GM23338 (cell line): ENCODE measurements around the gene CRYBB2. TPM values are rescaled to one million over a fixed set of nuclear protein-coding genes. Genes with fewer than 3 reads are reported as not detected.

Experiments
- ATAC-seq: fragments of 200-7000 bp; cut with Tn5 transposase; 3 replicates; pipeline ENCODE4 v1.9.1; 2020
- DNase-seq: peaks from one replicate; pipeline ENCODE4 v3.0.0-alpha.2; 2015; ENCODE audit warnings: low spot score
- H2AFZ ChIP-seq: fragments of 200-600 bp; sonication (generic); 2 replicates; pipeline ENCODE4 v1.8.0; 2016; ENCODE audit warnings: antibody characterized with exemption, mild to moderate bottlenecking, moderate library complexity
- H3F3A ChIP-seq: fragments of 200-600 bp; sonication (generic); replicated peaks from 2 replicates; pipeline ENCODE4 v1.8.0; 2017; ENCODE audit warnings: antibody characterized with exemption, mixed run types, low read depth
- H3K27ac ChIP-seq: fragments of 200-600 bp; sonication (generic); 2 replicates; pipeline ENCODE4 v1.6.1; 2016; ENCODE audit warnings: low read depth
- H3K27me3 ChIP-seq: fragments of 200-600 bp; sonication (generic); 2 replicates; pipeline ENCODE4 v1.8.0; 2016; ENCODE audit warnings: mild to moderate bottlenecking, mixed run types, moderate library complexity; ENCODE audit not compliant: insufficient read depth
- H3K36me3 ChIP-seq: fragments of 200-600 bp; sonication (generic); 2 replicates; pipeline ENCODE4 v1.8.0; 2016; ENCODE audit warnings: mild to moderate bottlenecking; ENCODE audit not compliant: insufficient read depth
- H3K4me1 ChIP-seq: fragments of 200-600 bp; sonication (generic); 2 replicates; pipeline ENCODE4 v1.8.0; 2016; ENCODE audit warnings: mild to moderate bottlenecking, moderate library complexity; ENCODE audit not compliant: insufficient read depth
- H3K4me2 ChIP-seq: fragments of 200-600 bp; sonication (generic); 2 replicates; pipeline ENCODE4 v1.7.1; 2017; ENCODE audit warnings: mixed run types
- H3K4me3 ChIP-seq: fragments of 200-600 bp; sonication (generic); 2 replicates; pipeline ENCODE4 v1.6.1; 2016; ENCODE audit warnings: mixed run types
- H3K79me2 ChIP-seq: fragments of 200-600 bp; sonication (generic); replicated peaks from 2 replicates; pipeline ENCODE4 v1.8.0; 2017; ENCODE audit warnings: mild to moderate bottlenecking; ENCODE audit not compliant: insufficient read depth
- H3K9me2 ChIP-seq: fragments of 200-600 bp; sonication (generic); 2 replicates; pipeline ENCODE4 v1.8.0; 2017; ENCODE audit not compliant: insufficient read depth
- H4K20me1 ChIP-seq: fragments of 200-600 bp; sonication (generic); replicated peaks from 2 replicates; pipeline ENCODE4 v1.8.0; 2017; ENCODE audit warnings: mild to moderate bottlenecking; ENCODE audit not compliant: insufficient read depth
- H3K27ac Mint-ChIP-seq: 2 replicates; pipeline ENCODE4 v1.8.0; 2020; ENCODE audit warnings: inconsistent platforms, mild to moderate bottlenecking, moderate library complexity, mixed read lengths
- H3K27me3 Mint-ChIP-seq: 3 replicates; pipeline ENCODE4 v1.8.0; 2022; ENCODE audit warnings: low read depth, mild to moderate bottlenecking, moderate library complexity, mixed read lengths, inconsistent platforms; ENCODE audit not compliant: insufficient read depth, poor library complexity
- H3K36me3 Mint-ChIP-seq: 3 replicates; pipeline ENCODE4 v1.8.0; 2021; ENCODE audit warnings: low read depth, mild to moderate bottlenecking, inconsistent platforms, moderate library complexity, mixed read lengths
- H3K4me1 Mint-ChIP-seq: 3 replicates; pipeline ENCODE4 v1.8.0; 2020; ENCODE audit warnings: mild to moderate bottlenecking, inconsistent platforms, mixed read lengths
- H3K4me3 Mint-ChIP-seq: 3 replicates; pipeline ENCODE4 v1.8.0; 2021; ENCODE audit warnings: moderate library complexity, mild to moderate bottlenecking, inconsistent platforms, mixed read lengths
- H3K9me3 Mint-ChIP-seq: 3 replicates; pipeline ENCODE4 v1.8.0; 2020; ENCODE audit warnings: moderate library complexity, mild to moderate bottlenecking, inconsistent platforms, mixed read lengths
- CREB1 ChIP-seq: fragments of 250-450 bp; sonication (Bioruptor Pico); IDR thresholded peaks from 2 replicates; pipeline ENCODE4 v1.5.0; 2020; ENCODE audit warnings: low read depth, mild to moderate bottlenecking, moderate library complexity
- EZH2 ChIP-seq: fragments of 200-600 bp; sonication (generic); IDR thresholded peaks from one replicate; pipeline ENCODE4 v1.8.0; 2017; ENCODE audit warnings: antibody characterized with exemption, mild to moderate bottlenecking, low read depth; ENCODE audit not compliant: unreplicated experiment
- EZH2phosphoT487 ChIP-seq: fragments of 200-600 bp; sonication (generic); IDR thresholded peaks from one replicate; pipeline ENCODE4 v1.8.1; 2018; ENCODE audit warnings: antibody characterized with exemption; ENCODE audit not compliant: unreplicated experiment
- JUNB ChIP-seq: IDR thresholded peaks from one replicate; pipeline ENCODE4 v1.6.1; 2016; ENCODE audit warnings: antibody characterized with exemption; ENCODE audit not compliant: unreplicated experiment
- NANOG ChIP-seq: IDR thresholded peaks from 2 replicates; pipeline ENCODE4 v1.6.1; 2016; ENCODE audit warnings: antibody characterized with exemption, borderline replicate concordance
- POLR2AphosphoS5 ChIP-seq: IDR thresholded peaks from 2 replicates; pipeline ENCODE4 v1.6.1; 2016; ENCODE audit warnings: antibody characterized with exemption, low read depth
- REST ChIP-seq: IDR thresholded peaks from one replicate; pipeline ENCODE4 v1.6.1; 2018; ENCODE audit warnings: antibody characterized with exemption; ENCODE audit not compliant: unreplicated experiment
- STAT1 ChIP-seq: IDR thresholded peaks from one replicate; pipeline ENCODE4 v1.6.1; 2016; ENCODE audit warnings: antibody characterized with exemption; ENCODE audit not compliant: unreplicated experiment
- ZNF114 ChIP-seq: fragments of 250-450 bp; sonication (Bioruptor Pico); IDR thresholded peaks from 2 replicates; pipeline ENCODE4 v1.5.0; 2020; ENCODE audit warnings: mild to moderate bottlenecking, moderate library complexity
- ZNF331 ChIP-seq: fragments of 250-450 bp; sonication (Bioruptor Pico); IDR thresholded peaks from 2 replicates; pipeline ENCODE4 v1.5.0; 2020; ENCODE audit warnings: low read depth, mild to moderate bottlenecking, moderate library complexity
- ZNF462 ChIP-seq: fragments of 250-450 bp; sonication (Bioruptor Pico); IDR thresholded peaks from 2 replicates; pipeline ENCODE4 v1.5.0; 2020; ENCODE audit warnings: mild to moderate bottlenecking, moderate library complexity
- polyA plus RNA-seq: library from polyadenylated mRNA; unstranded; fragments of >200 nt; fragmentation: Nextera tagmentation; extraction: Ambion mirVana; gene quantifications from 2 replicates; pipeline ENCODE4 v1.2.1, GENCODE V29; 2016
- total RNA-seq: library from RNA; depleted of rRNA; stranded (reverse); fragments of >200 nt; shearing (Covaris generic); gene quantifications from 2 replicates; pipeline ENCODE4 v1.2.3, GENCODE V29; 2014
- TF ChIP-seq, protein P1 (sequence below): IDR thresholded peaks from 2 replicates; pipeline ENCODE4 v1.6.1; 2016; ENCODE audit warnings: antibody characterized with exemption
- TF ChIP-seq, protein P2 (sequence below), 2 experiments: fragments of 200-600 bp in 1 of 2; sonication (generic) in 1 of 2; conservative IDR thresholded peaks; 2 replicates each; pipeline versions ENCODE4 v1.5.1 to v1.6.1; 2016 to 2017; ENCODE audit warnings: antibody characterized with exemption in 2 of 2, low read depth in 2 of 2, mild to moderate bottlenecking in 2 of 2, moderate library complexity in 1 of 2

The CRYBB2 gene
- total and polyA plus RNA-seq, 2 experiments from 2014 or later: 0.26 to 1.0 TPM

GRCh38 chr22:25203082-25203481, 16.4 kb upstream of the CRYBB2 start:
- Histone ChIP-seq H3K27ac (no peak overlapping the region), H3F3A (no peaks in the 10 kb centered on the region), H4K20me1 (no peaks in the 10 kb centered on the region), H3K27me3 (no peaks in the 10 kb centered on the region), H3K4me2 (no peak overlapping the region), H3K4me3 (no peak overlapping the region), H3K36me3 (no peaks in the 10 kb centered on the region), H2AFZ (no peak overlapping the region), H3K4me1 (no peaks in the 10 kb centered on the region), H3K79me2 (no peaks in the 10 kb centered on the region), H3K9me2 (no peaks in the 10 kb centered on the region)
- Mint-ChIP-seq H3K4me1 (no peaks in the 10 kb centered on the region), H3K27ac (no peak overlapping the region), H3K9me3 (no peaks in the 10 kb centered on the region), H3K27me3 (peaks cover 6% of the 10 kb centered on the region), H3K4me3 (no peak overlapping the region), H3K36me3 (no peaks in the 10 kb centered on the region; the same call in 2 of the 3 replicates)
- ATAC-seq (no peak), DNase-seq (no peak)
- TF ChIP-seq EZH2phosphoT487: no peak
- TF ChIP-seq ZNF114 (CRISPR knock-in tag): no peak
- TF ChIP-seq, protein P1, sequence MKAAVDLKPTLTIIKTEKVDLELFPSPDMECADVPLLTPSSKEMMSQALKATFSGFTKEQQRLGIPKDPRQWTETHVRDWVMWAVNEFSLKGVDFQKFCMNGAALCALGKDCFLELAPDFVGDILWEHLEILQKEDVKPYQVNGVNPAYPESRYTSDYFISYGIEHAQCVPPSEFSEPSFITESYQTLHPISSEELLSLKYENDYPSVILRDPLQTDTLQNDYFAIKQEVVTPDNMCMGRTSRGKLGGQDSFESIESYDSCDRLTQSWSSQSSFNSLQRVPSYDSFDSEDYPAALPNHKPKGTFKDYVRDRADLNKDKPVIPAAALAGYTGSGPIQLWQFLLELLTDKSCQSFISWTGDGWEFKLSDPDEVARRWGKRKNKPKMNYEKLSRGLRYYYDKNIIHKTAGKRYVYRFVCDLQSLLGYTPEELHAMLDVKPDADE: no peak
- TF ChIP-seq EZH2: no peak
- TF ChIP-seq ZNF462: no peak
- no peak for TF ChIP-seq NANOG
- TF ChIP-seq CREB1: no peak
- no peak for TF ChIP-seq STAT1
- TF ChIP-seq ZNF331 (CRISPR knock-in tag): no peak
- TF ChIP-seq POLR2AphosphoS5: no peak
- TF ChIP-seq JUNB: no peak
- no peak for TF ChIP-seq REST
- TF ChIP-seq, protein P2, sequence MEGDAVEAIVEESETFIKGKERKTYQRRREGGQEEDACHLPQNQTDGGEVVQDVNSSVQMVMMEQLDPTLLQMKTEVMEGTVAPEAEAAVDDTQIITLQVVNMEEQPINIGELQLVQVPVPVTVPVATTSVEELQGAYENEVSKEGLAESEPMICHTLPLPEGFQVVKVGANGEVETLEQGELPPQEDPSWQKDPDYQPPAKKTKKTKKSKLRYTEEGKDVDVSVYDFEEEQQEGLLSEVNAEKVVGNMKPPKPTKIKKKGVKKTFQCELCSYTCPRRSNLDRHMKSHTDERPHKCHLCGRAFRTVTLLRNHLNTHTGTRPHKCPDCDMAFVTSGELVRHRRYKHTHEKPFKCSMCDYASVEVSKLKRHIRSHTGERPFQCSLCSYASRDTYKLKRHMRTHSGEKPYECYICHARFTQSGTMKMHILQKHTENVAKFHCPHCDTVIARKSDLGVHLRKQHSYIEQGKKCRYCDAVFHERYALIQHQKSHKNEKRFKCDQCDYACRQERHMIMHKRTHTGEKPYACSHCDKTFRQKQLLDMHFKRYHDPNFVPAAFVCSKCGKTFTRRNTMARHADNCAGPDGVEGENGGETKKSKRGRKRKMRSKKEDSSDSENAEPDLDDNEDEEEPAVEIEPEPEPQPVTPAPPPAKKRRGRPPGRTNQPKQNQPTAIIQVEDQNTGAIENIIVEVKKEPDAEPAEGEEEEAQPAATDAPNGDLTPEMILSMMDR (conservative IDR thresholded peaks at IDR 0.05; ENCODE audit: low read depth in 2 of 2): no peak
